CD4-positive, alpha-beta T cell treated with Interleukin-12 subunit alpha and Interleukin-12 subunit beta, for 1 hour (primary cell): ENCODE results near the gene TRERF1.

Source experiments
- DNase-seq: peaks from one replicate; pipeline ENCODE4 v3.0.0-alpha.2; 2020

TRERF1 gene

DNA sequence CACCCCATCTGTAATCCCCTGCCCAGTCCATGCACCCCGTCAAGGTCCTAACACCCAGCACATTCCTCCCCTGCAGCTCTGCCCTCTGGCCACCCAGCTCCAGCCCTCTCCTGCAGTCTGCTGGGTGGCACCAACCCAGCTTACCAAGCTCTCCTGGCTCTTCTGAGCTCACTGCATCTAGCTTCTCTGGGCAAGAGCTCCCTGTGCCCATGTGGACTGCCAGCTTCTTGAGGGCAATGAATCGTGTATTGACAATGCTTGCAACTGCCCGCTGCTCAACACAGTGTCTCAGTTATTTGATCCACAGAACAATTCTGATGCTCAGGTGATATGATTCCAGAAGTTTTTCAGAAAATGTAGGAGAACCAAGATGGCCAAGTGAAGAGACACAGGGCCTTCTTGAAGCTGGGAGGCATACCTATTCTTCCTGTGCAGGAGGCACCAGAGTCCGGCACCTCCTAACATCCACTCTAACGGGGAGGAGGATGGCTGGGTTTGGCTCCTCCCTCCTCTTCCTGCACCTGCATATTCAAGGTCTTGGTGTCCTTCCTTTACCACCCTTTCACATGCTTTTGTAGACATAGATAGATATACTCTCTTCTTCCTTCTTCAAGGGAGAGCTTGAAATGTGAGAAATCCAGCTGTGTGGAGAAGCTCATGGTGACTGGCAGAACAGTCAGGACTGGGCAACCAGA, 85.6 kb downstream of the TRERF1 start:
- DNase-seq = no peak

DNA sequence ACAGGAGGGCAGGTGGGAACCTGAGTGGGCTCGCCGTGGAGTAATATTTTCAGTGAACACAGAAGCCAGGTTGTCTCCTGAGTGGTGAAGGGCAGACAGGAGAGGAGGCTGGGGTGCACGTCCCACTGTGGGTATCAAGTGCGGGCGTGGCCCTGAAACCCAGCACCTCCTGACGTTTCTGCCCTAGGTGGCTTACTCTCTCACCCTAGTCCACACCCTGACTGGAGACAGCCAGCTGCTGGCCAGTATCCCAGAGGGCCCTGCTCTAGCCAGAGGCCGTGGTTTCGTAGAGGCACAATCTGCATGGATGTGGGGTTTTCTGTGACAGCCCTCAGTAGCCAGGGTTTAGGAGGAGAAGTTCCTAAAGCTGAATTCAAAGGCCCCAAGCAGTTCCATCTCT, 86.7 kb downstream of the TRERF1 start:
- DNase-seq = no peak

DNA sequence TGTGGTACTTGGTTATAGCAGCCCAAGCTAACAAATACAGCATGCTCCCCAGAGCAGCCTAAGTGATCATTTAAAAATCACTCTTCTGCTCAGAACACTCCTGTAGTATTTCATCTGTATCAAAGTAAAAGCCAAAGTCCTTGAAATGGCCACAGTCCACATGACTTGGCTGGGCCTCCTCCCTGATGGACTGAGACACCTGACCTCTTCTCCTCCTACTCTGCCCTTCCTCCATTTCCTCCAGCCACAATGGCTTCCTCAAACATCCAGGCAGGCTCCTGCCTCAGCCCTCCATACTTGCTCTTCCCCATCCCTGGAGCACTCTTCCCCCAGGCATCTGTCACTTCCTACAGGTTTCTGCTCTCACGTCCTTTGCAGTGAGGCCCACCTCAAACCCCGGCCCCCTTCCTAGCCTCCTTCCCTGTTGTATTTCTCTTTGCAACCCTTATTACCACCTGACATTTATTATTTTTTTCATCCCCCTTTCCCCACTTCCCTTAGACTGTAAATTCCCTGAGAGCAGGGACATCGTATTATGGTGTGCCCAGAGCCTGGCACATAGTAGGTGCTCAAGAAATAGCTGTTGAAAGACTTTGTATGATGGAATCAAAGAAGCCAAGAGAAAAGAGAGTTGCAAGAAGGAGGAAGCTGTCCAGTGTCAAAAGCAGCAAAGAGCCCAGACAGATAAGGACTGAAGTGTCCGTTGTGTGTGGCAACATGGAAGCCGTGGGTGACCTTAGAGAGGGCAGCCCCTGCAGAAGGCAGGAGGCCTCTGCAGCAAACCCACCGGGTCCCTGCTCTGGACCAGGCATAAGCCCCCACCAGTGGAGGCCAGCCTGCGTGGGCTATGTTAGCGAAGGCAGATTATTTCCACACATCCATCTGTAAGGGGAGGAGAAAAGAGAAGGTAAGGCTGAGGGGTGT, 87.5 kb downstream of the TRERF1 start:
- no peak for DNase-seq

DNA sequence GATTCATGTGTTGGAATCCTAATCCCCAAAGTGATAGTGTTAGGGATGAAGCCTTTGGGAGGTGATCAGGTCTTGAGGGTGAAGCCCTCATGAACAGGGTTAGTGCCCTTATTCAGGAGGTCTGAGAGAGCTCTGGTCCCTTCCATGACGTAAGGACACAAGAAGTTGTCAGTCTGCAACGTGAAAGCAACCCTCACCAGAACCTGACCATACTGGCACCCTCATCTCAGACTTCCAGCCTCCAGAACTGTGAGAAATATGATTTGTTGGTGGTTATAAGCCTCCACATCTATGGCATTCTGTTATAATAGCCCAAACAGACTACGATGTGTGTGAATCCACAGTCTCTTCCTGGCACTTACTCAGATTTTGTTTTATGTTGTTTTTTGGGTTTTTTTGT, 90.7 kb downstream of the TRERF1 start:
- no peak for DNase-seq

DNA sequence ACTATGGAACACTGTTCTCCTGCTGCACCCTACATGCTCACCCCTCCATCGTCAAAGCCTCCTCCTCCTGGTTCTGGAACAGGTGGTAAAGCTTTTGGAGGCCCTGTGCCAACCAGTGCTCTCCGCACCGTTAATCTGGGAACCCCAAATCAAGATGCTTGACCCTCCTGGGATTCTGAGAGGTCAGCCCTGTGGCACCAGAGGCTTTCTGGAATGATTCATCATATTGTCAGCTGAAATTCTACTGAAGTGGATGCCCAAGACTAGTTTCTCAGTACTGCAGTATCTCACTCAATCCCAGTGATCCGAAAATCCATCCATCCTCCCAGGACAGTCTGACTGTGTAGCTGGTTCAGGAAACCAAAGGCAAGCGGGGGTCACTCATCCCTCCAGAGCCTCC, 92.7 kb downstream of the TRERF1 start:
- DNase-seq = no peak

DNA sequence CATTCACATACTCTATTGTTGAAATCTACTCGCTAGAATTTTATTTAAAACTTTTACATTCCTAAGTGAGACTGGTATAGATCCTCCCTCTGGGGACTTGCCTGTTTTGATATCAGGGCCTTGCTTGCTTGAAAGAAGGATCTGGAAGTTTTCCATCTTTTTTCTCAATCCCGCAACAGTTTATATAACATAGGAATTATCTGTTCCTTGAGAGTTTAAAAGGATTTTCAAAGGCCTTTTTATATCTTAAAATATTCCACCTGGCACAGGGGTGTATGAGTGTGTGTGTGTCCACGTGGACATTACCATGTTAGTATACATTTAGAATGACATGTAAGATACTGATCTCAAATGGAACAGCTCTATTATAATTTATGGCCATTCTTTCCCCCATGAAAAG, 96.3 kb downstream of the TRERF1 start:
- DNase-seq = no peak

DNA sequence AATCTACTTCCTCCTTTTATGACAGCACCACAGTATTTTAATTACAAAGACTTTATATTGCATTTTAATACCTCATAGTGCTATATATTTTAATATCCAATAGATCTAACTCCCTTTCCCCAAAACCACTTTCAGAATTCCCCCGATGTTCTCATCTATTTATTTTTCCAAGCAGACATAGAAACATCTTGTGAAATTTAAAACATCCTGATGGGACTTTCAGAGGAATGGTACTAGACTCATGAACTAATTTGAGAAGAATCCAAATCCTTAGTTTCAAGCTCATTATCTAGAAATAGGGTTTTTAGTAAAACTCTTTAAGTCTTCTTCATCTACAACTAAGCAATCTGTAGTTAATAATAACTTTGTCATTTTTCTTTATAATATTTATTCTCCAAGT, 97.0 kb downstream of the TRERF1 start:
- DNase-seq = no peak

DNA sequence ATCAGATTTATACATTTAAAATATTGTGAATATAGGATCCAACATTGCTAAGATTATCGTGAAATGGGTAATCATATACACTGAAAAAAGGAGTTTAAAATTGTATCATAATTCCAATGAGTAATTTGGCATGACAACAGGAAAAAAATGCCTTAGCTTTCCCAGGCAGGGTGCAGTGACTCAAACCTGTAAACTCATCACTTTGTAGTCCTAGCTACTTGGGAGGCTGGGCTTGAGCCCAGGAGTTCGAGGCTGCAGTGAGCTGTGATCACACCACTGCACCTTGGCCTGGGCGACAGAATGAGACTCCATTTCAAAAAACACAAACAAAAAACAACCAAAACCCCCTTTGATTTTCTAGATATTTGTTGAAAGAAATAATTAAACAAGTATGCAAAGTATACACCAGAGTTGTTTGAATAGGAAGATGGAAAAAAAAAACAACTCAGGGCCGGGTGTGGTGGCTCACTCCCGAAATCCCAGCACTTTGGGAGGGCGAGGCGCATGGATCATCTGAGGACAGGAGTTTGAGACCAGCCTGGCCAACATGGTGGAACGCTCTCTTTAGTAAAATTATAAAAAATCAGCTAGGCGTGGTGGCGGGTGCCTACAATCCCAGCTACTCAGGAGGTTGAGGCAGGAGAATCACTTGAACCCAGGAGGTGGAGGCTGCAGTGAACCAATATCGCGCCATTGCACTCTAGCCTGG, 98.7 kb downstream of the TRERF1 start:
- DNase-seq = no peak

DNA sequence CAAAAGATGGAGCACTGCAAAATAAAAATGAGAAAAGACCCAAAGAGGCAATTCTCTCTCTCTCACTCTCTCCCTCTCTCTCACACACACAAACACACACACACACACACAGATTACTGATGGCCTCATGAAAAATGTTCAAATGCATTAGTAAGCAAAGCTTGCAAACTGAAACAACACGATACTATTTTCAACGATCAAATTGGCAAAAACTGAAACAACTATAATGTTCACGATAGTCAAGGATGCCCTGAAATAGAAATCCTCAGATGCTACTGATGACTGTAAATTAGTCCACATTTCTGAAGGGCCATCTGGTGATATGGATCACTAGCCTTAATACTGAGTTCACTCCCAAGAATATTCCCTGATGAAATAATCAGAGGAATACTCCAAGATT, 100.8 kb downstream of the TRERF1 start:
- DNase-seq = no peak

DNA sequence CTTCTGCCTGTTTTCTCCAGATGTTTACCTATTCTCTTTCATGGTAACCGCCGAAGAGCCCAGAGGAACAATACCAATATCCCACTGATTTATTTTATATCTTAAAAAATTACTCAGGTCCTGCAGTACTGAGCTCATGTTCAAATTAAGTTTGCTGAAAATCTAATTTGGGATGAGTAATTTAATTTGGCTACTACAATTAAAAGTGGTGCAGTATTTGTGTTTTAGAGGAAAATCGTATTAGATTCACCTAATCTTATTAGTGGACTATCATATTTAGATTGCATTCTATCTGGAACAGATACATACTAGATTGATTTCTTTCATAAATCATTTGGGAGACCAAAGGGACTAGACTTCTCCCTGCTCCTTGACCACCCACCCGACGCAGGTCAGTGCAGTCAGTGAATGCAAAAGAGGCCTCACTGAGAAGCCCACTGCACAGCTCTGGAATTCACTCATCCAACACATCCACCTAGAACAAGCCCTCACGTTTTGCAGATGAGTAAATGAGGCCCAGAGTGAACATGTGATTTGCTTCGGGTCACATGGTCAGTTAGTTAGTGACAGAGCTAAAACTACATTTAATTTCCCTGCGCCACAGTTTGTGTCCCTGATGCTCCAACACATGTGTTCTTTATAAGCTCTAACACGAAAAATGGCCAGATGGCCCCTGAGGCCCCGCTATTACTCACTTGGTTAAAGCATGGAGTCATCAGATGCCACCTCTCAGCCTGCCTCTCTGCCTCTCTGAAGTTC, 101.8 kb downstream of the TRERF1 start:
- no peak for DNase-seq

DNA sequence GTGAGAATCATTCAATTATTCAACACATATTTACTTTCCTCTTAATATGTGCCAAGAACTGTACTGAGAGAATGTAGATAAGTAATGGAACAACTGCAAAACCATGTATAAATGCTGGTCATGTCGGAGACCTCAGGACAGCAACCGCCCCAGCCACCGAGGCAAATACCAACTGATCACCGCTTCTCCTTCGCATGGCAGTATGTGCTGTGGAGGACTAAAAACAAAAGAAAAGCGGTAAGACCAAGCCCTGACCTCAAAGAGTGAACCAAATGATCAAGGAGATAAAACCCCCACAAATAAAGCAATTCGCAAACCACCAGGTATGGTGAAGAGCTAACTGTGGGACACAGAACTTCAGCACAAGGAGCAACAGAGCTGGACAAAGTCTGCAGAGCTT, 104.3 kb downstream of the TRERF1 start:
- no peak for DNase-seq

DNA sequence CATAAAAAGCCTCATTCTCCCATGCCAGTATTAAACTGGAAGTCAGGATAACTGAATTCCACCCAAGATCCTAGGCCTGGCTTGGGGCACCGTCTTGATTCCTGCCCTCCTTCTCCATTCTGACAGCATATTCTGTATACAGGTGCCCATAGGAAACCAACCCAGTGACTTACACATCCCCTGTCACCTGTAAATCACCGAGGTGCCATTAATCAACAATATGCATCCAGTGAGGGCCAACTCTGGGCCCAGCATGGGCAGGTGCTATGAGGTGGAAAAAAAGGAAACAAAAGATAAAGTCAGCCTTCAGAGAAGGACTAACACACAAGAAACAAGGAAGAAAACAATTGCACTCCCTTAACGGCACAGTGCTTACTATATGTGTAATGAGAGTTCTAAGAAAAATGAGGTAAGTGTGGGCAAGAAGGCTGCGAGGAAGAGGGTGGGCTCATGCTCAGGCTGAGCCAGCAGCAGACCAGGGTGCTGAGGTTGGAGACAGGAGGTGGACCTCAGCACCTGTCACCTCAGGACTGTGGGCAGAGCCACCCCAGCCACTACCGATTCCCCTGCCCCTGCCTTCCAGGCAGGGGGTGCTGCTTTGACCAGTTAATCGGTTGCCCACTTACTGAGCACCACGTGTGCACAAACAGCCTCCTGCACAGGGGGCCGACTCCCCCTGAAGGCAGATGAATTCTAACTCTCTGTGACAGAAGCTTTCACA, 105.9 kb downstream of the TRERF1 start:
- DNase-seq = no peak

DNA sequence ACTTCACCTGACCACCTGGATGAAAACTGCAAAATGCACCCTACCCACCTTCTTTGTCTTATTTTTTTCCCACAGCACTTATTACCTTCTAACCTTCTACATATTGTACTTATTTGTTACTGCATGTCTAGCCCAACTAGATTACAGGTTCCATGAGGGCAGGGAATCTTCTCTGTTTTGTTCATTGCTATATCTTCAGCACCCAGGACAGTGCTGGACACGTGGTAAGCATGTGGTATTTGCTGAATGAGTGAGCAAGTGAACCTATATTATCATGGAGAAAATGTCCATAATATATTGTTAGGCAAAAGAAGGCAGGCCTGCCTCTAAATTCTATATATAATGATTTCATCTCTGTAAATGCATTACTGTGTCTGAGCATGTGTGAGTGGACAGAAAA, 107.0 kb downstream of the TRERF1 start:
- DNase-seq = no peak

DNA sequence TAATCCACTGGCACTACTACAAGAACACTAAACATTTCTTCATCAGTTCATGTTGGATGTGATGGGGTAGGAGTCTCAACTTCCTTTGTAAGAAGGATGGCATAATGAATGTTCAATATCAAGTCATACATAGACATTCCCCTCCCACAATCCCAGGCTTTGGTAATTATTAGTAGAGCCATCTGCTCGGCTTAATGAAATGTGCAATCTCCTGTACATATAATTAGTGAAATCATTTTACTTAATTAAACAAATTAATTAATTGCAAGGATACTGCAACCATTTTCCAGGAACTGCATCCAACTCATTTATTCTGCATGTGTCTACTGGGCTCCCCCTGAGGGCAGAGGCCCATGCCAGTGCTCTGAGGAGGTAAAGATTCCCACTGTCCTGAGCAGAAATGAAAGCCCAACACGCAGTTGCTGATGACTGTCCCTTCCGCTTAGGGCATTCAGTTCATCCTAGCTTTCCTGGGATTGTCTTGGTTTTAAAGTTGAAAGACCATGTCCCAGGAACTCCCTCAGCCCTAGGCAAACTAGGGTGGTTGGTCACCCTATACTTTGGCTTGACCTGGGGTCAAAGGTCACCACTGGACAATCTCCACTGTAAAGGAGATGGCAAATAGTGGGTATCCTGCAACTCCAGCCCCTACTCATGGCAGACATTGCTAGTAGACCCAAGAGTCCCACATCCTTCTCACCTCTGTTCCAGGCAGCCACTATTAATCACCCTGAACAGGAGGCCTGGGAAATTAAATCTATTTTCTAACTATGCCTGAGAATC, 109.8 kb downstream of the TRERF1 start:
- DNase-seq = no peak

DNA sequence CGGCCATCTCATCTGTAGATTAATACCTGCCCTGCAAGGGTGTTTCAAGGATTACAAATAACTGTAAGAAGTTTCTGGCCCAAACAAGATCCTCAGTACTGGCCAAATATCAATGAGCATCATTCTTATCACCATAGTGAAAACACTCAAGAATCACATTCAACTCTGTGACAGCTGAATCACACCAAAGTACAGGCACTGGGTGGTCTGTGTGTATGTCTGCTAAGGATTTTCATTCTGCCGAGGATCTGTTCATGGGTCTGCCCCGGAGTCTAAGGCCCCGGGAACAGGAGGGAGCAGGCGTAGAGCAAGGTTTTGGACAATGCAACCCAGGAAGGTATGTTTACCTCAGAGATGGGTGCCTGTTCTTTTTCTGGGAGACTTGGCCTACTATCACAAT, 110.5 kb downstream of the TRERF1 start:
- DNase-seq = no peak

DNA sequence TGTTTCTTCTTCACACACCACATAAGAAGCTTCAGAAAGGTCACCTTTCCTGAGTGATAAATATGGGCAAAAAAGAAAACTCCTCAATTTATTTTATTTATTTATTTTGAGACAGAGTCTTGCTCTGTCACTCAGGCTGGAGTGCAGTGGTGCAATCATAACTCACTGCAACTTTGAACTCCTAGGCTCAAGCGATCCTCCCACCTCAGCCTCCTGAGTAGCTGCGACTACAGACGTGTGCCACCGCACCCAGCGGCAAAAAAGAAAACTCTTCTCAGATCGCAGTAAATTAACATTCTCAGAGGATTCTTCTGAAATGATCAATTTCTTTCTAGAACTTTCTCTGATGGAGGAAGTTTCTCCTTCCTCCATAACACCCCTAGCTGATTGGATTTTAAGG, 111.2 kb downstream of the TRERF1 start:
- no peak for DNase-seq

DNA sequence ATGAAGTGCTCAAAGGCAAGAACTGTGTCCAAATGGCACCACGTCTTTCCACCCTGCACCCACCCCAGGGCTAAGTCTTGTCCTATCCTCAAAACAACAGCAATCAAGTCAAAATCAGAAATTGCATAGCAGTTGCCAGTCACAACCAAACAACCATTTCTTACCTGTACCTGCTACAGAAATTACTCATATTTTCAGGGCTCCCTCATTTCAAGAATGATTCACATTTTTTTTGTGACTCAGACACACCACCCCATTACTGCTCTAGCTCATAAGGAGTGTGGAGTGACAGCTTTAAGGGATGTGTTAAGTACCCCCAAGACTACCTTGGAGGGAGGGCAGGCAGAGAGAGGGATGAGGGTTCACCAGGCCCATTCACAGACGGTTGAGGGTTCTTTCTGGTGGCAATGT, 111.7 kb downstream of the TRERF1 start:
- no peak for DNase-seq

DNA sequence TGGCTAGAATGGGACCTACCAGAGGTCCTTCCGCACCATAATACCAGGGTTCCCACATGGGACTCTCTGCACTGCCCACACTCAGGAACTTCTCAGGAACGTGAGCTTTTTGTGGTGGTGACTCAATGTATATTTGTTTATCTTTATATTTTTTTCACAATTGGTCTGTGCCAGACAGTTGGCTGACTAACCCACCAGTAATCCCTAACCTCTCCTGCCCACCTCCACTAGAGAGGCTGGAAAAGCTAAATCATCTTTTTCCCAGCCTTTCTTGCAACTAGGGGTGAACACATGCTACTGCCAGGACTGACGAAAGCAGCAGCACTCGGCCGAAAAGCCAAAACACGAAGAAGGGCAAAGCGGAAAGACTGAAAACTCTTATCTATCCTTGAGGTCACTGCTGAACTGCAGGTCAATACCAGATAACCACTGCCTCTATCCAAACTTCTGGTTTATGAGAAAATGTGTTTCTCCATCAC, 112.9 kb downstream of the TRERF1 start:
- no peak for DNase-seq

DNA sequence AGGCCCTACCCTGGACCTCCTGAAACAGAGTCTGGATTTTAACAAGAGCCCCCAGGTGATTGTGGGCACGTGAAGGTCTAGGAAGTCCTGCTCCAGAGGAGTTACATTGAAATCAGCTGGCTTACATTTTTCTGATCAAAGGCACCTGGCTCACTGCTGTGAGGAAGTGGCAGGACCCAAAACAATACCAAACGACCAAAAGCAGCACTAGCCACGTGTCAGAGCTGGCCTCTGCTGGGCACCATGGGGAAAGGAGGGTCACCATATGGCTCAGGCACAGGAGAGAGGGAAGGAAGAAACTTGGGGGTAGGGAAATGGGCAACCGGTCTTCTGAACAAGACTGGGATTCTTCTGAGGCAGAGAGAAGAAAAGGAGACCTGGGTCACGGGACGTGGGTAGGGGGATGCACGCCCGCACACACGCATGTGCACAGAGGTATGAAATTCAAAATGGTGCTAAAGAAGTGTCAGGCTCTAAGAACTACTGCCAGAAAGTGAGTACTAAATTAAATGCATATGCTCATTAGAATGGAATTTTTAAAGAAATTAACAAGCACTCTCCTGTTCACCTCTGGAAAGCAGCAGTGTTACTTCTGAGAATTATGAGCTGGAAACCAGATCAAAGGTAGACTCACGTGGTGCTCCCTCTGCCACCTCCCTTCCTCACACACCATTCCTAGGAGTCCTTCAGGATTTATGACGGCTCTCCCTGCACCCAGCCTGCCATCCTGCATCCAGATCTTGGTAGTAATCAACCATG, 113.6 kb downstream of the TRERF1 start:
- no peak for DNase-seq

DNA sequence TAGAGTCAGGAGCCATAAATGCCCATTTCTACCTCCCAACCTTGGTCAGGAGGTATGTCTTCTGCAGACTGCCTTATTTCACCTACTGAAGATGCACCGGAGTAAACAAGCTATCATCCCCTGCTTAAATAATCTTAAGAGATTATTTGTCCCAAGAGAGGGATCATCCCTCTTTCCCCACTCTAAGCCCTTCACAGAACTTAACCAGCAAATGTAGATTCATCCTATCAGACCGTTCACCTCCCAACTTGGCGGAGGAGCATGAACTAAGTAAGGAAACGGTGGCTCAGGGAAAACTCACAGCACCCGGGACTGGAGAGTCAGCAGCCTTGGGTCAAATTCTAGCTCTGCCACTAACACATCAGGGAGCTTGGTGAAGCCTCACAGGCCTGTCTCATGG, 115.3 kb downstream of the TRERF1 start:
- no peak for DNase-seq

DNA sequence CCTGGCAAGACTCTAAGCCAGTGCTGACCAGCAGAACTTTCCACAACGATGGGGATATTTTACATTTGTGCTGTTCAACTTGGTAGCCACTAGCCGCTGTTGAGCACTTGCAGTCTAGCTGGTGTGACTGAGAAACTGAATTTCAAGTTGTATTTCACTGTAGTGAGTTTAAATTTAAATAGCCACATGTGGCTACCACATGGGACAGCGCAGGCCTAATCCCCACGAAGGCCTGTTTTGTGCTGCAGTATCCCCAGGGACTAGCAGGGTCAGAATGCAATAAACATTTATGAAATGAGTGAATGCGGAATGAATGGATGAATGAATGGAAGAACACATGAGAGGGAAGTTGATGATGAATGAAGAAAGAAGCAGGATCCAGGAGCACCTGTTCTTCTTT, 115.8 kb downstream of the TRERF1 start:
- no peak for DNase-seq
